Gastroesophageal sphincter (tissue), 4 donors: ENCODE measurements around the gene PI4KA. TPM values are rescaled to one million over a fixed set of nuclear protein-coding genes. Genes with fewer than 3 reads are reported as not detected.
"Not testable (repeated sequence)": the region's sequence is repeated elsewhere in the genome, so short reads cannot be mapped to it uniquely, and the experiment has no call there.

ENCODE experiments used
- ATAC-seq: fragments of 150-250 bp; one replicate; pipeline ENCODE4 v1.9.1; 2016; ENCODE audit warnings: mild to moderate bottlenecking, moderate library complexity
- H3K27ac ChIP-seq, 4 donors: fragments of 200-600 bp; sonication (generic) in 3 of 4; 1 replicate in 3 of 4; 2 replicates in 1 of 4; pipeline ENCODE4 v1.5.1; 2016 to 2019
- H3K27me3 ChIP-seq: fragments of 200-600 bp; sonication (generic); one replicate; pipeline ENCODE4 v1.5.1; 2019
- H3K36me3 ChIP-seq, 2 donors: fragments of 200-600 bp; sonication (generic); one replicate each; pipeline ENCODE4 v1.5.1; 2019; ENCODE audit warnings: control low read depth in 1 of 2
- H3K4me1 ChIP-seq, 3 donors: fragments of 200-600 bp; sonication (generic); 1 replicate in 2 of 3; 2 replicates in 1 of 3; pipeline ENCODE4 v1.5.1; 2016 to 2019; ENCODE audit warnings: control low read depth in 2 of 3
- H3K4me3 ChIP-seq, 2 donors: fragments of 200-600 bp; sonication (generic); one replicate each; pipeline ENCODE4 v1.5.1; 2019; ENCODE audit warnings: mild to moderate bottlenecking in 1 of 2, moderate library complexity in 1 of 2
- H3K9me3 ChIP-seq, 3 donors: fragments of 200-600 bp; sonication (generic); one replicate each; pipeline ENCODE4 v1.5.1; 2017 to 2019; ENCODE audit warnings: control low read depth in 2 of 3
- CTCF ChIP-seq, 4 experiments: fragments of 200-600 bp in 2 of 4; fragments of 450-650 bp in 2 of 4; sonication (generic) in 1 of 4; IDR thresholded peaks; one replicate each; pipeline ENCODE4 v1.5.1; 2017 to 2019; ENCODE audit warnings: antibody characterized with exemption in 4 of 4, mild to moderate bottlenecking in 2 of 4, moderate library complexity in 2 of 4
- EP300 ChIP-seq: sonication (generic); formaldehyde crosslinking; IDR thresholded peaks from one replicate; pipeline ENCODE4 v1.6.1; 2017; ENCODE audit warnings: antibody characterized with exemption, mild to moderate bottlenecking
- POLR2A ChIP-seq, 2 donors: fragments of 450-650 bp; IDR thresholded peaks; one replicate each; pipeline ENCODE4 v1.6.1; 2017; ENCODE audit warnings: antibody characterized with exemption in 2 of 2, mild to moderate bottlenecking in 2 of 2, moderate library complexity in 1 of 2
- POLR2AphosphoS5 ChIP-seq: sonication (generic); formaldehyde crosslinking; IDR thresholded peaks from one replicate; pipeline ENCODE4 v1.6.1; 2017; ENCODE audit warnings: antibody characterized with exemption
- WGBS, 2 donors: methylation state at CpG; one replicate each; pipeline ENCODE4 v1.1.5; 2018; ENCODE audit warnings: low coverage in 1 of 2; 5-methylcytosine and 5-hydroxymethylcytosine counted together
- total RNA-seq, 4 donors: library from RNA; depleted of rRNA; stranded (reverse); fragments of >200 nt; gene quantifications; one replicate each; pipeline ENCODE4 v1.1.0, GENCODE V29; 2016

PI4KA gene
- total RNA-seq, 4 donors from 2014 or later = 45.7 to 113 (median 87.5) TPM

DNA sequence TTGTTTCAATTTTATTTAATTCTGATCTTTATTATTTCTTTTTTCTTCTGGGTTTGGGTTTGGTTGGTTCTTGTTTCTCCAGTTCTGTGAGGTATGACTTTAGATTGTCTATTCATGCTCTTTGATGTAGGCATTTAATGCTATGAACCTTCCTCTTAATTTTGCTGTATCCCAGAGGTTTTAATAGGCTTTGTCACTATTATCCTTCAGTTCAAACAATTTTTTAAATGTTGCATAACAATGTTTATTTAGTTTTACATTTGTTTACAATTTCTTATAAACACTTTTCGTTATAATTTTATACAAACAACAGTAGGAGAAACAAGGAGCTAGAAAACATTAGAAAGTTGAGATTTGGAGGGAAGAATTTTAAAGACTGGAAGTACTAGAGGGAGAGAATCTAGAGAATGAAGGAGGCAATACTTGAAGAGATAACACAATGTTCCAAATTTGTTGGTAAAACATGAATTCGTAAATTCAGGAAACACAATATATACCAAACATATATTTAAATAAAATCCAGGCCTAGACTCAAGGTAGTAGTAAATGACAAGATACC, 180.8 kb downstream of the PI4KA start:
- Histone ChIP-seq H3K36me3 (no peaks in the 10 kb centered on the region), H3K27ac (no peak overlapping the region), H3K9me3 (no peaks in the 10 kb centered on the region), H3K4me3 (no peak overlapping the region), H3K27me3 (peaks cover 13% of the 10 kb centered on the region), H3K4me1 (no peaks in the 10 kb centered on the region)
- TF ChIP-seq EP300 = no peak
- TF ChIP-seq CTCF (IDR thresholded peaks at IDR 0.05) = no peak
- TF ChIP-seq POLR2AphosphoS5 = no peak
- no peak for TF ChIP-seq POLR2A (IDR thresholded peaks at IDR 0.05)
- 29 to 75% methylated on average over 1 to 2 of the region's 2 CpGs for WGBS, 2 donors
- no peak for ATAC-seq

- H3K4me3 ChIP-seq, H3K4me1 ChIP-seq, ATAC-seq, H3K36me3 ChIP-seq, H3K27ac ChIP-seq, H3K9me3 ChIP-seq: not testable (repeated sequence)
- WGBS, 2 donors = 89% methylated on average over 1 of the region's 1 CpG; no CpG with 5 or more reads in 1 of the 2 donors
- peaks cover 30% of the 10 kb centered on the region for H3K27me3 ChIP-seq
These were observed 183.0 kb downstream of the PI4KA start for GRCh38 chr22:20675613-20676012.

DNA sequence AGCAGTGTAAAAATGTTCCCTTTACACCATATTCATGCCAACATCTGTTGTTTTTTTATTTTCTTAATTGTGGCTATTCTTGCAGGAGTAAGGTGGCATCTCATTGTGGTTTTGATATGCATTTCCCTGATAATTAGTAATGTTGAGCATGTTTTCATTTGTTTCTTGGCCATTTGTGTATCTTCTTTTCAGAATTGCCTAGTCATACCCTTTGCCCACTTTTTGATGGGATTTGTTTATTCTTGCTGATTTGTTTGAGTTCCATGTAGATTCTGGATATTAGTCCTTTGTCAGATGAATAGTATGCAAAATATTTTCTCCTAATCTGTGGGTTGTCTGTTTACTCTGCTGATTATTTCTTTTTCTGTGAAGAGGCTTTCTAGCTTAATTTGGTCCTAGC, 183.6 kb downstream of the PI4KA start:
- no peaks in the 10 kb centered on the region for H3K36me3 ChIP-seq
- no peak overlapping the region for H3K4me3 ChIP-seq
- no peaks in the 10 kb centered on the region for H3K9me3 ChIP-seq
- H3K27me3 ChIP-seq = peaks cover 37% of the 10 kb centered on the region
- no peak overlapping the region for H3K27ac ChIP-seq
- TF ChIP-seq POLR2AphosphoS5 = no peak
- no peak for TF ChIP-seq EP300
- TF ChIP-seq CTCF (IDR thresholded peaks at IDR 0.05) = no peak
- TF ChIP-seq POLR2A (IDR thresholded peaks at IDR 0.05) = no peak
- no peak for ATAC-seq
- peaks cover 0 to 7% (median 0%) of the 10 kb centered on the region in 3 donors for H3K4me1 ChIP-seq

GRCh38 chr22:20673295-20674195, 185.1 kb downstream of the PI4KA start:
- WGBS, 2 donors = 68 to 83% methylated on average over 5 of the region's 5 CpGs
- H3K9me3 ChIP-seq = no peaks in the 10 kb centered on the region

DNA sequence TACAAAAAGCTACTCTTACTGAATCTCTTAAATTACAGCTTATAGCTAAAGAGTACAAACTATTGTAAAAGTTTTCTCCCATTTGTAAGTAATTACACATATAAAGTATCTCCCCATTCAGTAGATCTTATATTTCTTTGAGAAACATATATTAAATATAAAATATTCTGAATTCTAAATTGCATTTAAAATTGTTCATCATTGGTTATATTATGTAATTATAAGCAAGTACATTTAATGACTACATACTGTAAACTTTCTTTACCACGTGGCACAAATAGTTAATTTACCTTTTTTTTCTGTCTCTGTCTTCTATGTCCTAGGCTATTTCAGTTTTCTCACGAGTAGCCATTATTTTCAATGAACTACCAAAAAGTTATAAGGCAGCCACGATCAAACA, 185.9 kb downstream of the PI4KA start:
- H3K4me1 ChIP-seq = peaks cover 0 to 7% (median 0%) of the 10 kb centered on the region in 3 donors
- no peaks in the 10 kb centered on the region for H3K36me3 ChIP-seq
- H3K4me3 ChIP-seq = no peak overlapping the region
- TF ChIP-seq CTCF (IDR thresholded peaks at IDR 0.05) = no peak
- no peak for TF ChIP-seq POLR2A (IDR thresholded peaks at IDR 0.05)
- no peak for TF ChIP-seq EP300
- no peak for TF ChIP-seq POLR2AphosphoS5
- H3K27me3 ChIP-seq = peaks cover 50% of the 10 kb centered on the region
- no peak for ATAC-seq
- H3K27ac ChIP-seq = no peak overlapping the region
- 77 to 80% methylated on average over 3 of the region's 3 CpGs for WGBS, 2 donors
- no peaks in the 10 kb centered on the region for H3K9me3 ChIP-seq

More at GRCh38 chr22:20673295-20674195, 185.1 kb downstream of the PI4KA start:
- H3K4me1 ChIP-seq = peaks cover 0 to 7% (median 0%) of the 10 kb centered on the region in 3 donors
- H3K4me3 ChIP-seq = no peak overlapping the region
- TF ChIP-seq POLR2A (IDR thresholded peaks at IDR 0.05) (no peak), EP300 (no peak), POLR2AphosphoS5 (no peak), CTCF (IDR thresholded peaks at IDR 0.05) (no peak)
- no peaks in the 10 kb centered on the region for H3K36me3 ChIP-seq
- no peak overlapping the region for H3K27ac ChIP-seq
- no peak for ATAC-seq
- H3K27me3 ChIP-seq = peaks cover 45% of the 10 kb centered on the region
